HUDEP-2 (cell line): ENCODE measurements around the gene PLPPR1.
"Not testable (repeated sequence)": the region's sequence is repeated elsewhere in the genome, so short reads cannot be mapped to it uniquely, and the experiment has no call there.

Experiments
- DNase-seq, 76 experiments: peaks; one replicate each; lab custom pipeline; 2025; ENCODE audit not compliant: unreplicated experiment in 76 of 76; lab: John Stamatoyannopoulos, UW

The PLPPR1 gene

DNA sequence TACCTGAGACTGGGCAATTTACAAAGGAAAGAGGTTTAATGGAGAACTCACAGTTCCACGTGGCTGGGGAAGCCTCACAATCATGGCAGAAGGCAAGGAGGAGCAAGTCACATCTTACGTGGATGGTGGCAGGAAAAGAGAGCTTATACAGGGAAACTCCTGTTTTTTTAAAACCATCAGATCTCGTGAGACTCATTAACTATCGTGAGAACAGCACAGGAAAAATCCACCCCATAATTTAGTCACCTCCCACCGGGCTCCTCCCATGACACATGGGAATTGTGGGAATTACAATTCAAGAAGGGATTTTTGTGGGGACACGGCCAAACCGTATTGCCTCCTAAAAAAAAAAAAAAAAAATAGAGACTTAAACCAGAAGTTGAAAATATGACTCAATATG lies 11.1 kb downstream of the PLPPR1 start:
- not testable (repeated sequence) for DNase-seq

- no peak for DNase-seq
Measured at GRCh38 chr9:101047848-101048397, 19.4 kb downstream of the PLPPR1 start.

DNA sequence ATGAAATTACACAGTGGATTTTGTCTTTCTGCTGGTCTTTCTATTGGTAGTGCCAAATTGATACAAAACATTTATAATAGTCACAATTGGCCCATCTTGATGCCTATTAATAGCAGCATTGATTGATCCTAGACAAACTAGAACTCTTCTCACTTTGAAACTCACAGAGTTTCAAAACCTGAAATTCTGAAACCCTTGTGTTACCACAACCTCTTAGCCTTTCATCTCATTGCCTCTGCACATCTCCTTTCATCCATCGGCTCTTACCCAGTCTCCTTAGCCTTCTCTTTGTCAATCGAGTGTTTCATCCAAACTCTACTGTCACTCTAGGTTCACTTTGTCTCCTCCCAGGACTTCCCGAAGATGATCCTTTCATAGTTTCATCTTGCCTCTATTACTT lies 22.1 kb downstream of the PLPPR1 start:
- no peak for DNase-seq

DNA sequence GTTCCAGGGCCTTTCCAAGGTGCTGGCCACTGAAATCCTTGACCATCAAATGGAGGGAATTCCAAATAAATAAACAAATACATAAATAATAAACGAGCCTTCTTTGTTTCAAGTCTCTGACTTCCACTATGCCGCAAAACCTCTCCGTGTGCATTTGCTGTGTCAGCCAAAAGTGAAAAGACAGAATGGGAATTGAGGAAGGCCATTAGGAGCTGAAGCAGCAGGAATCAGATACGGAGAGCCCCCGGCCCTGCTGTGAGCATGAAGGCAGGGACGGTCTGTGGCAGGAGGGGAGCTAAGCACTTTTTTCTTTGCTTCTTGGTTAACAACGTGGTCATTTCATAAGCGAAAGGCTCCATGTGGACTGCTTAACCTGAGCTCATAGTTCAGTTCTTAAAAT lies 26.1 kb downstream of the PLPPR1 start:
- DNase-seq, result no peak

DNA sequence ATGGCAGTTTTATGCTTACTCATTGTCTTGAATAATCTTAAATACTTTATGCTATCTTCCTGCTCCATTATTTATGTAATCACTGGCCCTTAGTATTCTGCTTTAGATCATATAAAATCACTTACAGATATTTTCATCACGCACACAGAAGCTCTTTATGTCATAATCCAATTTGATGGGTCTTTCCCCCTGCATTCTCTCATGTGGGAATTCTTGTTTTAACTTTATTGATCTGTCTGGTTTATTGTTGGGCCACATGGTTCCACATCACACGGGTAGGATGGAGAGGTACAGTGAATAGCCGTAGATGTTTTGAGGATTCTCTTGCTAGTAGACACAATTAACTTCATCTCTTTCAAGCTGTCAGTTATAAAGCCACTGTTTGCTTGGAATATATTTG lies 27.0 kb downstream of the PLPPR1 start:
- DNase-seq, result no peak

DNA sequence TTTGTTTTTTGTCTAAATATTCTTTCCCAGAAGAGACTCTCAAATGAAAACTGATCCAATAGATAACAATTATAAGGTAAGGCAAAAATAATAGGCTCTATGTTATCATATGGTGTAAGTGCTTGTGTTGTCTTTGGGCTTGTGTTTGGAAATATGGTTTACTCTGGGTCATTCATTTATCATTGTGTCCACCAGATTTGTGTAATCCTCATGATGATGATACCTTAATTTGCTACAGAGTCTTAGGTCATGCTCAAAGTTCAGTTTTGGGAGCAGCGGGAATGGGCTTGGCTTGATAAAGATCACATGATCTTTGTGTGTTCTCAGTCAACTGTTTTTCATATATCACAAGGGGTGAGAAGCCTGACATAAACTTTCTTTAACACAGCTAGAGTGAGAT lies 34.2 kb downstream of the PLPPR1 start:
- no peak for DNase-seq

DNA sequence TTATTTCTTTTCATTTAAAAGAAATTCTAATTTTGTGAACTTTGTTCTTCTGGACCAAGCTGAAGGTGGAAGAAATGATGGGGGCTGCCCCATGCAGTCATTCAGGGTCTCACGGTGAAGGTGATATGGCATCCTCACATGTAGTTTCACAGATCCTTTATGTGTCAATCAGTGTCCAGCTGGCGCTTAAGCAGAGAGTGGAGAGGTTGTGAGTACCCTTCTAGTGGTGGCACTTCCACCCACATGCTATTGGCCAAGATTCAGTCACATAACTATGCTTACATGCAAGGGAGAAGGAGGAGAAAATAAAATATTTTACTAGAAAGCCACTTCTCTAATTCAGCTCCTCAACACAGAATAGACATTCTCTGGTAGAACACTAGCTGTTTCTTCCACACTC lies 34.7 kb downstream of the PLPPR1 start:
- no peak for DNase-seq

- no peak for DNase-seq
Measured at GRCh38 chr9:101064206-101064605, 35.7 kb downstream of the PLPPR1 start.

DNA sequence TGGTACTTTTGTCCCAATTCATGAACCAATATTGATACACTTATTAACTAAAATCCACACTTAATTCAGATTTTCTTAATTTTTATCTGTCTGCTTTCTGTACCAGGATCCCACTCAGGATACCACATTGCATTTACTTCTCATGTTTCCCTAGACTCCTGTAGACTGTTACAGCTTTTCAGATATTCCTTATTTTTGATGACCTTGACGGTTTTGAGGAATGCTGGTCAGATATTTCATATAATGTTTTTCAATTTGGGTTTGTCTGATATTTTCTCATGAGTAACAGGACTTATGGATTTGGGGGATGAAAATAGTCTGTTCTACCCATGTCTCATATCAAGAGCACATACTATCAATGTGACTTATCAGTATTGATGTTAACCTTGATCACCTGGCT lies 37.4 kb downstream of the PLPPR1 start:
- no peak for DNase-seq

- no peak for DNase-seq
Measured at GRCh38 chr9:101068696-101069095, 40.2 kb downstream of the PLPPR1 start.

- DNase-seq, result no peak
Measured at GRCh38 chr9:101072259-101072658, 43.7 kb downstream of the PLPPR1 start.

DNA sequence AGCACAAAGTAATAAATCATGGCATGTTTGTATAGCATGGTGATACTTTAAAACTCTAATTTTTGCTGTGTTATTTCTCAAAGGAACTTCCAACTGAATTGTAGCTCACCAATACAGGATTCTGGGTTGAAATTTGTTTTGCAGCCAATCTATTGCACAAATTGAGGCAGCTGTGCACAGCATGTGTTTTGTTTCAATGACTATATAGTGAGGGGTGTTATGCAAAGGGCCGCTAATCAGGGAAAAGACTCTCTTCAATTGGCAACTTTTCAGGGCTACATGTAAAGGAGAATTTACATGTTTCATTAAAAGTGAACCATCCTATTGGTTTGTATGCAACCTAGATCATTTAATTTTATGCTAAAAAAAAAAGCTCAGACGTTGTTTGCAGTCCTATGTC lies 44.6 kb downstream of the PLPPR1 start:
- DNase-seq, result no peak

DNA sequence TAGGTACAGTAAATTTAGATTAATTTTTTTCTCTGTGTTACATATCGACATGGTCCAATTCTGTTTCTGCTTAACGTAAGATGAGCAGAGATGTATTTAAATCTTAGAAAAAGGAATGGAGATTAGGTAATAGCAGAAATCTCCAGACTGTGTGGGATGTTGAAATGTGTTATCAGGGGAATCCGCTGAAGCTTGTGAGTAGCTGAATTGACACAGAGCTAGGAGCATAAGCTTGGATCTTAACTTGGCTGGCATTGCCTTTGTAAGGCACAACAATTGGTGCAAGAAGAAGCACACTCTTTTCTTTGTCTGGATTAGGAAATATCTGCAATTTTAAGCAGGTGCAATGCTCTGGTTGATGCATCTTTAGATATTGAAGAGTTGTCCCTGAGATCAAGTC lies 53.1 kb downstream of the PLPPR1 start:
- DNase-seq, result no peak

GRCh38 chr9:101083448-101084202 lies 55.1 kb downstream of the PLPPR1 start:
- no peak for DNase-seq

- DNase-seq, result no peak
Measured at GRCh38 chr9:101087426-101087825, 58.9 kb downstream of the PLPPR1 start.

GRCh38 chr9:101092922-101093321 lies 64.4 kb downstream of the PLPPR1 start:
- DNase-seq, result no peak

DNA sequence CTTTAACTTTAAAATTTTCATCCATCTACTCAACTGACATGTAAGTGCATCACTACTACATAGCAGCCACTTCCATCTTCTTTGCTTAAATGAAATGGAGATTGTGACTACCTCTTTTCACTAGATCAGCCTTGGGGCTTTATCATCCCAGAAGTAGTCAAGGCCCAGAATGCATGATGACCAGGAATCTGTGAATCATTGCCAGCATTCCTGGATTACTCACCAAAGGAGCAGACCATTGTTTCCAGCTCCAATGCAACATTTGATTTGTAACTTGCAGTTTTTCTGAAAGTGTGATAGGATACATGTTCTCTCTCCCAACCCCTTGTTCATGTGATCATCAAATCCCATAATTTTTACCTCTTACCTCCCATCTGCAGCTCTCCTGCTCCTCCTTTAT lies 65.1 kb downstream of the PLPPR1 start:
- DNase-seq, result no peak

GRCh38 chr9:101094686-101095085 lies 66.2 kb downstream of the PLPPR1 start:
- DNase-seq, result no peak

DNA sequence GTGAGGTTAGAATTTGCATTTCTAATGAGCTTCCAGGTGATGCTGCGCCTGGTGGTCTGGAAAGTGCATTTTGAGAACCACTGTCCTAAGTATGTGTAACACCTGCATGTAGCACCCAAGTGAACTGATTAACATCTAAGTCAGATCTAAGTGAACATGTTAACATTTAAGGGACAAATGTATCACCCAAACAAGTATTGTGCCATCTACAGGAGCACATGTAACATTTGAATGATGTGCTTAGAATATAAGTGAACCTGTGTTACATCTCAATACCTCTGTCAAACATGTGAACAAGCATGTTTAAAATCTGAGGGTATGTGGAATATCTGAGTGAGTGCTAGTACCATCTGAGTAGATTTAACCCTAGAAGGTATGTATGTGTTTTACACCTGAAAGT lies 68.7 kb downstream of the PLPPR1 start:
- no peak for DNase-seq

DNA sequence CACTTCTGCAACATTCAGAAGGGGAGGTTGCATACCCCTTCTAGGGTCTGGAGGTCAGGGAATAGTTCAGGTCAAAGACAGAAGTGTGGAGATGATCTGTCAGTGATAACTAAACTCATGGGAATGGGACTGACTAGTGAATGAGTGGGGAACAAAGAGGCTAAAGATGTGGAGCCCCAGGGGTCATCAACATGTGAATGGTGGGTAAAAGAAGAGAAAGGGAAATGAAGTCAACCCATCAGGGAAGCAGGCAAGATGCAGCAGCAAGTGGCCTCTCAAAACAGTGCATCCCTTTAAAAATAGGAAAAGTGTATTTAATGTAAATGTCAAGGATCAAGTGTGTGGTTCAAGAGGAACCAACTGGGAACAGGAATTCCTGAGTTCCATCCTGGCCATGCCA lies 69.9 kb downstream of the PLPPR1 start:
- DNase-seq, result no peak

DNA sequence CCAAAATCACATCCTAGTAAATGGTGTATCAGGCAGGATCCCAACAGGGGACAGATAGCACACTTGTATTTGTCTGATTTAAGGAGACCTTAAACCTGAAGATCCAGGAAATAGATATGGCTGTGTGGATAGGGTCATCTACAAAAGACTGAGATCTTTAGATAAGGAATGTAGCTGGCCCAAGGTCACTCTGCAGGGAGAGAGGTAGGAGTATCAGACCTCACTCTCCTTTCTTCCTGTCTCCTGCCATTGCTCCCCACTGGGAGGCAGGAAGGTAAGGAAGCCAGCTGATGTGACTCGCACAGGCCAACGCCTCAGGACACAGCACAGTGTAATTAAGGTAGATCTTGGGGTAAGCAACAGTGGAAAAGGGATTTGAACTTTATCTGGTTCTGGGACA lies 85.8 kb downstream of the PLPPR1 start:
- DNase-seq, result no peak

DNA sequence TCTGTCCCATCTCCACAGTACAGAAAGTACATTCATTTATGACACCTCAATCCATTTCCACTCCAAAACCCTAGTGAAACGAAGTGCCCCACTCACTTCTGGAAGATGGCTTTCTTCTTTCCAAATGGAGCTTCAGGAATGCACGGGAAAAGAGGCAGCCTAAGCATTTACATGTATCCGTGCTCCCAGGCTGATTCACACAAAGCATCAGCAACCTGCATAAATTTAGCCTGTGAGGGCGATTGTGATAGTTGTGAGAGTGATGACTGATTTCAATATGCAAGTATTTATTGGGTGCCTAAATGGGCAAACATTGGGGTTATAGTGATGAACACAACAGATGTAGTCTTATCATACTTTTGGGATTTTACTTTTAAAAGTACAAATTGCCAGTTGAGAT lies 86.6 kb downstream of the PLPPR1 start:
- DNase-seq, result no peak

- no peak for DNase-seq
Measured at GRCh38 chr9:101117161-101117560, 88.6 kb downstream of the PLPPR1 start.
